GM18909 (cell line): ENCODE data around the gene UBE2S.
"Not testable (repeated sequence)": the region's sequence is repeated elsewhere in the genome, so short reads cannot be mapped to it uniquely, and the experiment has no call there.

Experiments used
- ATAC-seq: cut with Tn5 transposase; IDR thresholded peaks from one replicate; pipeline ENCODE4 v1.9.1; 2021; ENCODE audit warnings: mild to moderate bottlenecking; ENCODE audit not compliant: unreplicated experiment, poor library complexity

UBE2S gene

GRCh38 chr19:55407800-55408532 lies 378 bp upstream of the UBE2S start:
- ATAC-seq = peak; percentile 87

GRCh38 chr19:55406826-55407549 lies 600 bp downstream of the UBE2S start:
- ATAC-seq = no peak

- ATAC-seq = no peak
These were observed 1.3 kb downstream of the UBE2S start for GRCh38 chr19:55406091-55406825.

- ATAC-seq = no peak
These were observed 1.9 kb downstream of the UBE2S start for GRCh38 chr19:55405638-55406037.

- ATAC-seq = no peak
These were observed 5.1 kb downstream of the UBE2S start for GRCh38 chr19:55402509-55402908.

- ATAC-seq = not testable (repeated sequence)
These were observed 6.2 kb downstream of the UBE2S start for GRCh38 chr19:55401390-55401789.

GRCh38 chr19:55400281-55401087 lies 7.1 kb downstream of the UBE2S start:
- no peak for ATAC-seq

GRCh38 chr19:55398200-55398925 lies 9.2 kb downstream of the UBE2S start:
- ATAC-seq = no peak

GRCh38 chr19:55392820-55393761 lies 14.5 kb downstream of the UBE2S start:
- ATAC-seq = no peak

GRCh38 chr19:55391702-55392615 lies 15.6 kb downstream of the UBE2S start:
- ATAC-seq = no peak

GRCh38 chr19:55391191-55391670 lies 16.4 kb downstream of the UBE2S start:
- no peak for ATAC-seq

- ATAC-seq = no peak
These were observed 17.1 kb downstream of the UBE2S start for GRCh38 chr19:55390461-55390880.

GRCh38 chr19:55389386-55390317 lies 17.9 kb downstream of the UBE2S start:
- ATAC-seq = no peak

GRCh38 chr19:55387736-55388497 lies 19.7 kb downstream of the UBE2S start:
- no peak for ATAC-seq

- ATAC-seq = no peak
These were observed 21.1 kb downstream of the UBE2S start for GRCh38 chr19:55386493-55386971.
